Suprapubic skin (tissue), 3 donors: ENCODE data around the gene SLX1A.
"Not testable (repeated sequence)": the region's sequence is repeated elsewhere in the genome, so short reads cannot be mapped to it uniquely, and the experiment has no call there.

Experiments
- POLR2A ChIP-seq, 2 donors: fragments of 450-650 bp; IDR thresholded peaks; one replicate each; pipeline ENCODE4 v1.6.1; 2017; ENCODE audit warnings: antibody characterized with exemption in 2 of 2, mild to moderate bottlenecking in 2 of 2, moderate library complexity in 2 of 2
- TF ChIP-seq, protein P1 (sequence below), 2 donors: fragments of 200-600 bp in 1 of 2; fragments of 450-650 bp in 1 of 2; sonication (generic) in 1 of 2; IDR thresholded peaks; one replicate each; pipeline ENCODE4 v1.5.1; 2016 to 2019; ENCODE audit warnings: antibody characterized with exemption in 2 of 2, mild to moderate bottlenecking in 1 of 2, moderate library complexity in 1 of 2

DNA sequence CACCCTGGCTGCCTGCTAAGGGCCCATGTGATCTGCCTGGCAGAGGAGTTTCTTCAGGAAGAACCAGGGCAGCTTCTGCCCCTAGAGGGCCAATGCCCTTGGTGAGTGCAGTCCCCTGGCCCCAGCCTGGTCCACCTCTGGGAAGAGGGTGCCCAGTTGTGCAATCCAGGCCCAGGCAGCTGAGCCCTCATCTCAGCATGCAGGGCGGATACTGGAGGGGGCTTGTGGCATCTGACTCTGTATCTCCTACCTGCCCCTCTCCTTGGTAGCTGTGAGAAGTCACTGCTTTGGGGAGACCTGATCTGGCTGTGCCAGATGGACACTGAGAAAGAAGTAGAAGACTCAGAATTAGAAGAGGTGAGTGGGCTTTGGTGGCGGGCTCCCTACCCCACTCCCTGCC lies 3.3 kb downstream of the SLX1A start:
- TF ChIP-seq, protein P1, sequence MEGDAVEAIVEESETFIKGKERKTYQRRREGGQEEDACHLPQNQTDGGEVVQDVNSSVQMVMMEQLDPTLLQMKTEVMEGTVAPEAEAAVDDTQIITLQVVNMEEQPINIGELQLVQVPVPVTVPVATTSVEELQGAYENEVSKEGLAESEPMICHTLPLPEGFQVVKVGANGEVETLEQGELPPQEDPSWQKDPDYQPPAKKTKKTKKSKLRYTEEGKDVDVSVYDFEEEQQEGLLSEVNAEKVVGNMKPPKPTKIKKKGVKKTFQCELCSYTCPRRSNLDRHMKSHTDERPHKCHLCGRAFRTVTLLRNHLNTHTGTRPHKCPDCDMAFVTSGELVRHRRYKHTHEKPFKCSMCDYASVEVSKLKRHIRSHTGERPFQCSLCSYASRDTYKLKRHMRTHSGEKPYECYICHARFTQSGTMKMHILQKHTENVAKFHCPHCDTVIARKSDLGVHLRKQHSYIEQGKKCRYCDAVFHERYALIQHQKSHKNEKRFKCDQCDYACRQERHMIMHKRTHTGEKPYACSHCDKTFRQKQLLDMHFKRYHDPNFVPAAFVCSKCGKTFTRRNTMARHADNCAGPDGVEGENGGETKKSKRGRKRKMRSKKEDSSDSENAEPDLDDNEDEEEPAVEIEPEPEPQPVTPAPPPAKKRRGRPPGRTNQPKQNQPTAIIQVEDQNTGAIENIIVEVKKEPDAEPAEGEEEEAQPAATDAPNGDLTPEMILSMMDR (IDR thresholded peaks at IDR 0.05) = not testable (repeated sequence)
- not testable (repeated sequence) for TF ChIP-seq POLR2A (IDR thresholded peaks at IDR 0.05)
